ENCODE data around the gene GNAI2.

The GNAI2 gene

GRCh38 chr3:50245251-50245745, 9.3 kb downstream of the GNAI2 start:
- intact Hi-C loops (cut with DNase I; ENCODE audit: low total_unique reads): no loop called here
- DNase-seq: no peak
- Histone ChIP-seq H3K36me3 (no peaks in the 10 kb centered on the region), H3K27ac (peak overlapping the region; percentile 63 to 86), H3K9me3 (no peaks in the 10 kb centered on the region), H3K4me1 (peaks cover 0 to 100% (median 93%) of the 10 kb centered on the region in 4 donors), H3K27me3 (no peaks in the 10 kb centered on the region), H3K4me3 (peak overlapping the region; percentile 39 to 49)
- no peak for TF ChIP-seq CTCF (IDR thresholded peaks at IDR 0.05)

GRCh38 chr3:50245831-50246516, 10.0 kb downstream of the GNAI2 start:
- intact Hi-C loops (cut with DNase I; ENCODE audit: low total_unique reads): loop anchor here (1.0 kb wide), 1 partner anchor 19 kb away; no protein-coding TSS in a partner anchor
- Histone ChIP-seq H3K36me3 (no peaks in the 10 kb centered on the region), H3K4me3 (peak overlapping the region; percentile 39 to 49), H3K4me1 (peaks cover 0 to 100% (median 92%) of the 10 kb centered on the region in 4 donors), H3K27me3 (no peaks in the 10 kb centered on the region), H3K9me3 (no peaks in the 10 kb centered on the region), H3K27ac (peak overlapping the region; percentile 63 to 86)
- peak; percentile 92 to 94 for DNase-seq
- TF ChIP-seq CTCF (IDR thresholded peaks at IDR 0.05): peak; percentile 95 to 97

GRCh38 chr3:50246517-50246954, 10.5 kb downstream of the GNAI2 start:
- no peak for DNase-seq
- Histone ChIP-seq H3K4me1 (peaks cover 0 to 100% (median 92%) of the 10 kb centered on the region in 4 donors), H3K27ac (peak overlapping the region; percentile 63 to 86), H3K27me3 (no peaks in the 10 kb centered on the region), H3K36me3 (no peaks in the 10 kb centered on the region), H3K9me3 (no peaks in the 10 kb centered on the region), H3K4me3 (peak overlapping the region; percentile 39 to 49)
- no peak for TF ChIP-seq CTCF (IDR thresholded peaks at IDR 0.05)
- intact Hi-C loops (cut with DNase I; ENCODE audit: low total_unique reads): loop anchor here (1.0 kb wide), 1 partner anchor 19 kb away; no protein-coding TSS in a partner anchor

- Histone ChIP-seq H3K4me3 (no peak overlapping the region), H3K4me1 (peaks cover 0 to 83% (median 76%) of the 10 kb centered on the region in 4 donors), H3K27me3 (no peaks in the 10 kb centered on the region), H3K9me3 (no peaks in the 10 kb centered on the region), H3K36me3 (peaks cover 13 to 18% (median 15%) of the 10 kb centered on the region in 3 donors), H3K27ac (peak overlapping the region; percentile 56 to 67)
- intact Hi-C loops (cut with DNase I; ENCODE audit: low total_unique reads): no loop called here
- peak; percentile 76 to 80 for DNase-seq
- TF ChIP-seq CTCF (IDR thresholded peaks at IDR 0.05): no peak
These were observed 12.4 kb downstream of the GNAI2 start for GRCh38 chr3:50248387-50248786.

- no peak for TF ChIP-seq CTCF (IDR thresholded peaks at IDR 0.05)
- no peaks in the 10 kb centered on the region for H3K9me3 ChIP-seq
- H3K4me1 ChIP-seq: peaks cover 0 to 82% (median 71%) of the 10 kb centered on the region in 4 donors
- no peak for DNase-seq
- intact Hi-C loops (cut with DNase I; ENCODE audit: low total_unique reads): no loop called here
- no peaks in the 10 kb centered on the region for H3K27me3 ChIP-seq
- H3K27ac ChIP-seq: peak overlapping the region; percentile 56 to 67
- H3K4me3 ChIP-seq: no peak overlapping the region
- peaks cover 15 to 29% (median 26%) of the 10 kb centered on the region in 3 donors for H3K36me3 ChIP-seq
These were observed 13.5 kb downstream of the GNAI2 start for GRCh38 chr3:50249457-50249856.
